AG04449 (cell line): Measurements from ENCODE around the gene RYR2.

Experiments used
- CTCF ChIA-PET: fragments of 350-600 bp; formaldehyde crosslinking; extraction: SDS; loops from one replicate; lab custom pipeline; 2021; ENCODE audit warnings: antibody characterized with exemption; lab: Yijun Ruan, JAX
- POLR2A ChIA-PET: fragments of 400-600, 350-600 bp; formaldehyde crosslinking; extraction: SDS; loops from one replicate; lab custom pipeline; 2020; ENCODE audit warnings: antibody characterized with exemption, inconsistent platforms; lab: Yijun Ruan, JAX
- DNase-seq: peaks from one replicate; pipeline ENCODE4 v3.0.0-alpha.2; 2010; ENCODE audit warnings: low read depth, low spot score
- H3K4me3 ChIP-seq: 2 replicates; pipeline ENCODE4 v1.5.1; 2011; ENCODE audit warnings: low read depth, mild to moderate bottlenecking, control low read depth, low read length
- CTCF ChIP-seq: IDR thresholded peaks from one replicate; pipeline ENCODE4 v1.5.1; 2011; ENCODE audit warnings: mild to moderate bottlenecking, moderate library complexity, low read length, control low read depth, inconsistent platforms; ENCODE audit not compliant: insufficient read depth; ENCODE audit errors: missing control alignments

The RYR2 gene

DNA sequence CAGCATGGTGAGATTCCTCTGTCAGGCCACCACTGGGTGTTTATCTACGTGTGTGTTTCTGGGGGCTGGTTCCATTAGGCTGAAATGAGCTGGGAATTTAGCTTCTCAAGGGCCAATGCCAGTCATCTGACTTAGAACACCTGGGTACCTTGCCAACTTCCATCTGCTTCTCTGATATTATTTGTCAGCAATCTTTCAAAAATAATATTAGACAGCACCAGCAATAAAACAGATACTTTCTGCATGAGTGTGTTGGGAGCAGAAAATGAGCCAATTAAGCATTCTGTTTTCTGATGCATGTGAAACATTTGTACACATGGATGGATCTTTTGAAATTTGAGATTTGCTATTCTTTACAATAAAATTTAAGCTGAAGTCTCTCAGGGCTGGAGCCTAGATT is 124.1 kb downstream of the RYR2 start:
- POLR2A ChIA-PET = no interaction called here
- TF ChIP-seq CTCF = no peak

DNA sequence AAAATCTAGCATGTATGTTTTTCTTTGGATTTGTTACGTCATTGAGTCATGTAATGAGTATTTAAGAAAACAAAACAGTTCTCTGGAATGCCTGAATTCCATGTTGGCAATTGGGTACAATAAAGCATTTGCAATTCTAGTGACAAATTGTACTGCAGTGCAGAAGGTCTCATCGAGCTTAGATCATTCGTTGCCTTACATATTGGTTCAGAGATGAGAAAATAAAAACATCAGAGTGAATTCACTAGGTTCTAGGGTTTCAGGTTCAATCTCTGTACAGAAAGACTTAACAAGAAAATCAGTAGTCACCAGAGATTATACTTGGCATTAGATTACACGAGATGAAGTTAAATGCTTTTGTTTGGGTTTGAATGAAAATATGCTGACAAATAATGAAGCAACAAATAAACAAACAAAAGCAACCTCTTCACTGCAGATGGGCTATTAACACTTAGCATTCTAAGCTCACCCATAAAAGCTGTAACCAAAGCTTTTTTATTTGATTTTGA is 124.7 kb downstream of the RYR2 start:
- TF ChIP-seq CTCF = no peak
- no peak overlapping the region for H3K4me3 ChIP-seq
- CTCF ChIA-PET = no interaction called here
- no peak for DNase-seq
- POLR2A ChIA-PET = no interaction called here

More for the DNA sequence above, 124.1 kb downstream of the RYR2 start:
- H3K4me3 ChIP-seq = no peak overlapping the region
- DNase-seq = no peak
- CTCF ChIA-PET = no interaction called here

- TF ChIP-seq CTCF = no peak
- POLR2A ChIA-PET = no interaction called here
- H3K4me3 ChIP-seq = no peak overlapping the region
- DNase-seq = no peak
- CTCF ChIA-PET = no interaction called here
Measured at GRCh38 chr1:237170149-237170548, 128.2 kb downstream of the RYR2 start.

- POLR2A ChIA-PET = no interaction called here
- H3K4me3 ChIP-seq = no peak overlapping the region
- DNase-seq = no peak
- CTCF ChIA-PET = no interaction called here
- TF ChIP-seq CTCF = no peak
Measured at GRCh38 chr1:237171454-237172117, 129.6 kb downstream of the RYR2 start.

- no peak for DNase-seq
- POLR2A ChIA-PET = no interaction called here
- H3K4me3 ChIP-seq = no peak overlapping the region
- CTCF ChIA-PET = no interaction called here
- TF ChIP-seq CTCF = no peak
Measured at GRCh38 chr1:237172118-237172485, 130.1 kb downstream of the RYR2 start.

- ChIA-PET CTCF (no interaction called here), POLR2A (no interaction called here)
- TF ChIP-seq CTCF = no peak
- no peak for DNase-seq
- no peak overlapping the region for H3K4me3 ChIP-seq
Measured at GRCh38 chr1:237179503-237179902, 137.5 kb downstream of the RYR2 start.
